HCT116 (cell line): ENCODE measurements around the gene POLN. TPM values are rescaled to one million over a fixed set of nuclear protein-coding genes. Genes with fewer than 3 reads are reported as not detected.

ENCODE experiments used
- ATAC-seq: fragments of 200-7000 bp; cut with Tn5 transposase; 2 replicates; pipeline ENCODE4 v1.9.1; 2020; ENCODE audit warnings: mild to moderate bottlenecking, moderate library complexity
- BruUV-seq: library from RNA; stranded (reverse); fragments of 400-500 nt; replicated peaks from 2 replicates; lab custom pipeline; 2021; lab: Mats Ljungman, UMichigan
- CTCF ChIA-PET: fragments of 300-600 bp; sonication (Branson Sonifier 250); formaldehyde crosslinking; loops from one replicate; lab custom pipeline; 2021; ENCODE audit warnings: antibody characterized with exemption; lab: Charles Lee
- POLR2A ChIA-PET: fragments of 300-600, 350-600 bp; sonication (Branson Sonifier 250); formaldehyde crosslinking; loops from one replicate; lab custom pipeline; 2021; ENCODE audit warnings: antibody characterized with exemption; lab: Charles Lee
- RAD21 ChIA-PET, 2 experiments: fragments of 300-600 bp; sonication (Branson Sonifier 250); formaldehyde crosslinking; loops; one replicate each; lab custom pipeline; 2023; ENCODE audit warnings: low total read pairs in 2 of 2; ENCODE audit not compliant: uncharacterized antibody in 2 of 2, unreplicated experiment in 2 of 2, low non-redundant PET in 1 of 2; lab: Charles Lee
- DNase-seq: peaks from one replicate; pipeline ENCODE4 v3.0.0-alpha.2; 2010; ENCODE audit warnings: low read depth, low spot score
- H2AFZ ChIP-seq: fragments of 200-600 bp; shearing (Covaris generic), sonication (generic); 2 replicates; pipeline ENCODE4 v1.6.1; 2017; ENCODE audit warnings: low read depth, mixed run types, mixed read lengths, antibody characterized with exemption, low read length; ENCODE audit not compliant: poor library complexity, severe bottlenecking
- H3K27ac ChIP-seq: 2 replicates; pipeline ENCODE4 v1.5.1; 2012; ENCODE audit warnings: low read depth, low read length
- H3K27me3 ChIP-seq: fragments of 200-600 bp; sonication (generic); 2 replicates; pipeline ENCODE4 v1.6.1; 2016; ENCODE audit warnings: mixed run types, low read length, mixed read lengths; ENCODE audit not compliant: insufficient read depth
- H3K36me3 ChIP-seq, 2 experiments: fragments of 200-500 bp in 1 of 2; fragments of 200-600 bp in 1 of 2; sonication (Bioruptor generic) in 1 of 2; sonication (generic) in 1 of 2; 2 replicates each; pipeline versions ENCODE4 v1.5.1 to v1.6.1; 2014 to 2016; ENCODE audit warnings: low read length in 2 of 2, inconsistent platforms in 1 of 2, mixed read lengths in 1 of 2, mixed run types in 1 of 2; ENCODE audit not compliant: insufficient read depth in 2 of 2, control insufficient read depth in 1 of 2
- H3K4me1 ChIP-seq, 2 experiments: fragments of 200-600 bp in 1 of 2; sonication (generic) in 1 of 2; 2 replicates each; pipeline versions ENCODE4 v1.5.1 to v1.6.1; 2012 to 2017; ENCODE audit warnings: low read length in 2 of 2, inconsistent platforms in 1 of 2, mild to moderate bottlenecking in 1 of 2, mixed read lengths in 1 of 2, mixed run types in 1 of 2, moderate library complexity in 1 of 2; ENCODE audit not compliant: insufficient read depth in 2 of 2, control insufficient read depth in 1 of 2
- H3K4me2 ChIP-seq: fragments of 200-600 bp; sonication (generic); 2 replicates; pipeline ENCODE4 v1.6.1; 2017; ENCODE audit warnings: mixed run types, low read length, mixed read lengths
- H3K4me3 ChIP-seq, 2 experiments: fragments of 200-600 bp in 1 of 2; sonication (generic) in 1 of 2; replicated peaks in 1 of 2; 2 replicates each; pipeline ENCODE4 v1.5.1; 2011 to 2016; ENCODE audit warnings: low read length in 2 of 2, control low read depth in 1 of 2, low read depth in 1 of 2, mild to moderate bottlenecking in 1 of 2, mixed read lengths in 1 of 2, mixed run types in 1 of 2
- H3K79me2 ChIP-seq: fragments of 200-600 bp; sonication (generic); 2 replicates; pipeline ENCODE4 v1.6.1; 2017; ENCODE audit warnings: mild to moderate bottlenecking, mixed run types, low read length, moderate library complexity, mixed read lengths; ENCODE audit not compliant: insufficient read depth
- H3K9ac ChIP-seq: fragments of 200-600 bp; sonication (generic); 2 replicates; pipeline ENCODE4 v1.6.1; 2016; ENCODE audit warnings: low read length, mixed read lengths
- H3K9me2 ChIP-seq: fragments of 200-600 bp; sonication (generic), shearing (Covaris generic); 2 replicates; pipeline ENCODE4 v1.6.1; 2017; ENCODE audit warnings: mixed run types, mild to moderate bottlenecking, moderate library complexity; ENCODE audit not compliant: insufficient read depth
- H3K9me3 ChIP-seq, 2 experiments: fragments of 200-500 bp in 1 of 2; fragments of 200-600 bp in 1 of 2; sonication (Bioruptor generic) in 1 of 2; sonication (generic) in 1 of 2; 2 replicates each; pipeline ENCODE4 v1.6.1; 2014 to 2017; ENCODE audit warnings: low read length in 2 of 2, mixed read lengths in 2 of 2, inconsistent platforms in 1 of 2, low read depth in 1 of 2, mild to moderate bottlenecking in 1 of 2, mixed run types in 1 of 2, moderate library complexity in 1 of 2; ENCODE audit not compliant: control insufficient read depth in 1 of 2, insufficient read depth in 1 of 2
- H4K20me1 ChIP-seq: fragments of 200-600 bp; sonication (generic), shearing (Covaris generic); 2 replicates; pipeline ENCODE4 v1.6.1; 2017; ENCODE audit warnings: mixed run types, mild to moderate bottlenecking, moderate library complexity; ENCODE audit not compliant: insufficient read depth
- JUND ChIP-seq: IDR thresholded peaks from 2 replicates; pipeline ENCODE4 v1.6.1; 2012
- intact Hi-C: fragments of 100-400 bp; cut with micrococcal nuclease; formaldehyde crosslinking; loops from 2 replicates; pipeline ENCODE4 v1.10.0; 2022
- total RNA-seq: library from RNA; stranded (reverse); gene quantifications from one replicate; pipeline ENCODE4 v1.2.1, GENCODE V29; 2021; ENCODE audit not compliant: unreplicated experiment
- TF ChIP-seq, protein P1 (sequence below), 3 experiments: fragments of 200-600 bp in 1 of 3; sonication (generic) in 1 of 3; IDR thresholded peaks in 2 of 3; conservative IDR thresholded peaks in 1 of 3; 2 replicates each; pipeline ENCODE4 v1.5.1; 2012 to 2017; ENCODE audit warnings: low read depth in 2 of 3, low read length in 2 of 3, antibody characterized with exemption in 1 of 3, borderline replicate concordance in 1 of 3, control low read depth in 1 of 3, mild to moderate bottlenecking in 1 of 3, mixed read lengths in 1 of 3, mixed run types in 1 of 3, moderate library complexity in 1 of 3; ENCODE audit not compliant: insufficient read depth in 1 of 3
- TF ChIP-seq, protein P2 (sequence below): IDR thresholded peaks from 2 replicates; pipeline ENCODE4 v1.6.1; 2011; ENCODE audit warnings: mild to moderate bottlenecking, low read length, moderate library complexity; ENCODE audit not compliant: insufficient replicate concordance; ENCODE audit errors: extremely low read depth

POLN gene
- total RNA-seq, 1 experiment from 2014 or later: 3.1 TPM

DNA sequence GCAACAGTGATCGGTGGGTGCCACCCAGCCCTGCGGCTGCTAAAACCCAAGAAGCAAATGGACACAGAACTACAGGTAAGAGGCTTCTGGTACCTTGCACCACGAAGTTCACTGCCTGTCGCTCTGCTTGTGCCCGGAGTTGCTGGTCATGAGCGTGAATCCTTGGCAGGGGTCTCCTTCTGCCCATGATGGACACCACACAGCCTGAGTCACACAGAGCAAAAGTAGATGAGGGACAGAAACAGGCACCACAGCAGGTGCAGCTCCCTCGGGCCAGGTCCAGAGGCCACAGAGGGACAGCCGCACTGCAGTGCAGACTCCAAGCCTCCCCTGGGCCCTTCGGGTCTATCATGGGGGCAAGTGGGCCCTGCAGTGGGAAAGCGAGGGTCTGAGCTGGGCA, 160.4 kb downstream of the POLN start:
- Histone ChIP-seq H2AFZ (no peak overlapping the region), H3K79me2 (no peaks in the 10 kb centered on the region), H3K4me3 (no peak overlapping the region), H3K36me3 (no peaks in the 10 kb centered on the region), H3K4me2 (no peak overlapping the region), H3K9ac (no peak overlapping the region), H4K20me1 (no peaks in the 10 kb centered on the region), H3K4me1 (no peaks in the 10 kb centered on the region), H3K9me2 (no peaks in the 10 kb centered on the region), H3K27me3 (no peaks in the 10 kb centered on the region), H3K9me3 (no peaks in the 10 kb centered on the region), H3K27ac (no peak overlapping the region)
- CTCF ChIA-PET: no interaction called here
- ATAC-seq (no peak), DNase-seq (no peak)
- TF ChIP-seq, protein P1, sequence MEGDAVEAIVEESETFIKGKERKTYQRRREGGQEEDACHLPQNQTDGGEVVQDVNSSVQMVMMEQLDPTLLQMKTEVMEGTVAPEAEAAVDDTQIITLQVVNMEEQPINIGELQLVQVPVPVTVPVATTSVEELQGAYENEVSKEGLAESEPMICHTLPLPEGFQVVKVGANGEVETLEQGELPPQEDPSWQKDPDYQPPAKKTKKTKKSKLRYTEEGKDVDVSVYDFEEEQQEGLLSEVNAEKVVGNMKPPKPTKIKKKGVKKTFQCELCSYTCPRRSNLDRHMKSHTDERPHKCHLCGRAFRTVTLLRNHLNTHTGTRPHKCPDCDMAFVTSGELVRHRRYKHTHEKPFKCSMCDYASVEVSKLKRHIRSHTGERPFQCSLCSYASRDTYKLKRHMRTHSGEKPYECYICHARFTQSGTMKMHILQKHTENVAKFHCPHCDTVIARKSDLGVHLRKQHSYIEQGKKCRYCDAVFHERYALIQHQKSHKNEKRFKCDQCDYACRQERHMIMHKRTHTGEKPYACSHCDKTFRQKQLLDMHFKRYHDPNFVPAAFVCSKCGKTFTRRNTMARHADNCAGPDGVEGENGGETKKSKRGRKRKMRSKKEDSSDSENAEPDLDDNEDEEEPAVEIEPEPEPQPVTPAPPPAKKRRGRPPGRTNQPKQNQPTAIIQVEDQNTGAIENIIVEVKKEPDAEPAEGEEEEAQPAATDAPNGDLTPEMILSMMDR (IDR thresholded peaks at IDR 0.05 in 2 of 3, conservative IDR thresholded peaks at IDR 0.05 in 1 of 3; ENCODE audit: borderline replicate concordance in 1 of 3, insufficient read depth in 1 of 3, low read depth in 2 of 3, low read length in 2 of 3): no peak
- TF ChIP-seq JUND: no peak
- TF ChIP-seq, protein P2, sequence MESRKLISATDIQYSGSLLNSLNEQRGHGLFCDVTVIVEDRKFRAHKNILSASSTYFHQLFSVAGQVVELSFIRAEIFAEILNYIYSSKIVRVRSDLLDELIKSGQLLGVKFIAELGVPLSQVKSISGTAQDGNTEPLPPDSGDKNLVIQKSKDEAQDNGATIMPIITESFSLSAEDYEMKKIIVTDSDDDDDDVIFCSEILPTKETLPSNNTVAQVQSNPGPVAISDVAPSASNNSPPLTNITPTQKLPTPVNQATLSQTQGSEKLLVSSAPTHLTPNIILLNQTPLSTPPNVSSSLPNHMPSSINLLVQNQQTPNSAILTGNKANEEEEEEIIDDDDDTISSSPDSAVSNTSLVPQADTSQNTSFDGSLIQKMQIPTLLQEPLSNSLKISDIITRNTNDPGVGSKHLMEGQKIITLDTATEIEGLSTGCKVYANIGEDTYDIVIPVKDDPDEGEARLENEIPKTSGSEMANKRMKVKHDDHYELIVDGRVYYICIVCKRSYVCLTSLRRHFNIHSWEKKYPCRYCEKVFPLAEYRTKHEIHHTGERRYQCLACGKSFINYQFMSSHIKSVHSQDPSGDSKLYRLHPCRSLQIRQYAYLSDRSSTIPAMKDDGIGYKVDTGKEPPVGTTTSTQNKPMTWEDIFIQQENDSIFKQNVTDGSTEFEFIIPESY: no peak
- BruUV-seq: no TSS peak
- RAD21 ChIA-PET: no interaction called here
- intact Hi-C loops: no loop called here
- POLR2A ChIA-PET: no interaction called here
